ENCODE measurements around the gene LRFN2. TPM values are rescaled to one million over a fixed set of nuclear protein-coding genes. Genes with fewer than 3 reads are reported as not detected.

The LRFN2 gene
- total and polyA plus RNA-seq, 5 donors from 2014 or later = not detected

GRCh38 chr6:40391851-40392517 is 195.2 kb downstream of the LRFN2 start:
- H3K36me3 ChIP-seq (ENCODE audit: control insufficient read depth, insufficient read depth, low read length) = no peaks in the 10 kb centered on the region
- ATAC-seq (ENCODE audit: low read depth in 2 of 2) (no peak), DNase-seq (no peak)
- peaks cover 0 to 14% (median 0%) of the 10 kb centered on the region in 4 donors for H3K4me1 Mint-ChIP-seq
- no peak overlapping the region for H3K27ac Mint-ChIP-seq
- no peaks in the 10 kb centered on the region for H3K36me3 Mint-ChIP-seq
- H3K4me3 Mint-ChIP-seq = no peak overlapping the region
- H3K4me3 ChIP-seq (ENCODE audit: low read depth, low read length) = no peak overlapping the region
- no peaks in the 10 kb centered on the region for H3K4me1 ChIP-seq (ENCODE audit: control insufficient read depth, insufficient read depth, low read length, poor library complexity, severe bottlenecking)
- H3K27me3 ChIP-seq (ENCODE audit: control insufficient read depth, insufficient read depth, low read length) = peaks cover 3% of the 10 kb centered on the region
- H3K9me3 Mint-ChIP-seq = peaks cover 0 to 2% (median 0%) of the 10 kb centered on the region in 7 donors
- H3K27me3 Mint-ChIP-seq = peaks cover 6% of the 10 kb centered on the region
- no peak overlapping the region for H3K27ac ChIP-seq (ENCODE audit: insufficient read depth, low read length, poor library complexity, severe bottlenecking)
- no peaks in the 10 kb centered on the region for H3K9me3 ChIP-seq (ENCODE audit: control insufficient read depth in 2 of 2, low read length in 2 of 2)

- Histone ChIP-seq H3K4me1 (ENCODE audit: control insufficient read depth, insufficient read depth, low read length, poor library complexity, severe bottlenecking) (no peaks in the 10 kb centered on the region), H3K36me3 (ENCODE audit: control insufficient read depth, insufficient read depth, low read length) (no peaks in the 10 kb centered on the region), H3K27ac (ENCODE audit: insufficient read depth, low read length, poor library complexity, severe bottlenecking) (no peak overlapping the region), H3K27me3 (ENCODE audit: control insufficient read depth, insufficient read depth, low read length) (peaks cover 8% of the 10 kb centered on the region), H3K9me3 (ENCODE audit: control insufficient read depth in 2 of 2, low read length in 2 of 2) (no peaks in the 10 kb centered on the region), H3K4me3 (ENCODE audit: low read depth, low read length) (no peak overlapping the region)
- DNase-seq = peak in 1 of 3 donors; percentile 15
- no peak for ATAC-seq (ENCODE audit: low read depth in 2 of 2)
- H3K27me3 Mint-ChIP-seq = peaks cover 6% of the 10 kb centered on the region
- H3K4me3 Mint-ChIP-seq = peak overlapping the region in 1 of 4 donors; percentile 9
- H3K9me3 Mint-ChIP-seq = peaks cover 0 to 2% (median 0%) of the 10 kb centered on the region in 7 donors
- peak overlapping the region in 1 of 3 donors; percentile 42 for H3K27ac Mint-ChIP-seq
- peaks cover 0 to 16% (median 0%) of the 10 kb centered on the region in 4 donors for H3K4me1 Mint-ChIP-seq
- no peaks in the 10 kb centered on the region for H3K36me3 Mint-ChIP-seq
Measured at GRCh38 chr6:40391086-40391485, 196.1 kb downstream of the LRFN2 start.

GRCh38 chr6:40390144-40390800 is 196.9 kb downstream of the LRFN2 start:
- peaks cover 0 to 16% (median 0%) of the 10 kb centered on the region in 4 donors for H3K4me1 Mint-ChIP-seq

GRCh38 chr6:40389254-40389653 is 197.9 kb downstream of the LRFN2 start:
- H3K4me1 Mint-ChIP-seq = peaks cover 0 to 16% (median 0%) of the 10 kb centered on the region in 4 donors

More at GRCh38 chr6:40390144-40390800, 196.9 kb downstream of the LRFN2 start:
- no peak for DNase-seq
- no peaks in the 10 kb centered on the region for H3K4me1 ChIP-seq (ENCODE audit: control insufficient read depth, insufficient read depth, low read length, poor library complexity, severe bottlenecking)
- H3K4me3 Mint-ChIP-seq = no peak overlapping the region
- peaks cover 10% of the 10 kb centered on the region for H3K27me3 ChIP-seq (ENCODE audit: control insufficient read depth, insufficient read depth, low read length)
- H3K4me3 ChIP-seq (ENCODE audit: low read depth, low read length) = no peak overlapping the region
- peaks cover 12% of the 10 kb centered on the region for H3K27me3 Mint-ChIP-seq
- H3K27ac Mint-ChIP-seq = peak overlapping the region in 1 of 3 donors; percentile 38
- H3K27ac ChIP-seq (ENCODE audit: insufficient read depth, low read length, poor library complexity, severe bottlenecking) = no peak overlapping the region
- no peaks in the 10 kb centered on the region for H3K36me3 Mint-ChIP-seq
- no peaks in the 10 kb centered on the region for H3K9me3 ChIP-seq (ENCODE audit: control insufficient read depth in 2 of 2, low read length in 2 of 2)
- ATAC-seq (ENCODE audit: low read depth in 2 of 2) = no peak
- H3K9me3 Mint-ChIP-seq = peaks cover 0 to 2% (median 0%) of the 10 kb centered on the region in 7 donors
- no peaks in the 10 kb centered on the region for H3K36me3 ChIP-seq (ENCODE audit: control insufficient read depth, insufficient read depth, low read length)

GRCh38 chr6:40387871-40388264 is 199.3 kb downstream of the LRFN2 start:
- H3K27ac ChIP-seq (ENCODE audit: insufficient read depth, low read length, poor library complexity, severe bottlenecking) = no peak overlapping the region

More at GRCh38 chr6:40389254-40389653, 197.9 kb downstream of the LRFN2 start:
- H3K27ac ChIP-seq (ENCODE audit: insufficient read depth, low read length, poor library complexity, severe bottlenecking) = no peak overlapping the region
- H3K9me3 ChIP-seq (ENCODE audit: control insufficient read depth in 2 of 2, low read length in 2 of 2) = no peaks in the 10 kb centered on the region
- no peak overlapping the region for H3K4me3 Mint-ChIP-seq
- H3K9me3 Mint-ChIP-seq = peaks cover 0 to 2% (median 0%) of the 10 kb centered on the region in 7 donors
- peaks cover 12% of the 10 kb centered on the region for H3K27me3 ChIP-seq (ENCODE audit: control insufficient read depth, insufficient read depth, low read length)
- no peak overlapping the region for H3K27ac Mint-ChIP-seq
- DNase-seq (peak in 1 of 3 donors; percentile 26), ATAC-seq (ENCODE audit: low read depth in 2 of 2) (no peak)
- H3K4me3 ChIP-seq (ENCODE audit: low read depth, low read length) = no peak overlapping the region
- peaks cover 12% of the 10 kb centered on the region for H3K27me3 Mint-ChIP-seq
- H3K36me3 Mint-ChIP-seq = no peaks in the 10 kb centered on the region
- no peaks in the 10 kb centered on the region for H3K36me3 ChIP-seq (ENCODE audit: control insufficient read depth, insufficient read depth, low read length)
- no peaks in the 10 kb centered on the region for H3K4me1 ChIP-seq (ENCODE audit: control insufficient read depth, insufficient read depth, low read length, poor library complexity, severe bottlenecking)

GRCh38 chr6:40387127-40387870 is 199.9 kb downstream of the LRFN2 start:
- peak in 1 of 3 donors; percentile 17 for DNase-seq
- Mint-ChIP-seq H3K36me3 (no peaks in the 10 kb centered on the region), H3K27me3 (peaks cover 12% of the 10 kb centered on the region), H3K27ac (no peak overlapping the region), H3K9me3 (no peaks in the 10 kb centered on the region), H3K4me1 (peaks cover 0 to 16% (median 0%) of the 10 kb centered on the region in 4 donors), H3K4me3 (no peak overlapping the region)
- no peak for ATAC-seq (ENCODE audit: low read depth in 2 of 2)
- no peaks in the 10 kb centered on the region for H3K36me3 ChIP-seq (ENCODE audit: control insufficient read depth, insufficient read depth, low read length)
- no peaks in the 10 kb centered on the region for H3K9me3 ChIP-seq (ENCODE audit: control insufficient read depth in 2 of 2, low read length in 2 of 2)
- H3K27ac ChIP-seq (ENCODE audit: insufficient read depth, low read length, poor library complexity, severe bottlenecking) = no peak overlapping the region
- no peaks in the 10 kb centered on the region for H3K4me1 ChIP-seq (ENCODE audit: control insufficient read depth, insufficient read depth, low read length, poor library complexity, severe bottlenecking)
- H3K27me3 ChIP-seq (ENCODE audit: control insufficient read depth, insufficient read depth, low read length) = peaks cover 12% of the 10 kb centered on the region
- H3K4me3 ChIP-seq (ENCODE audit: low read depth, low read length) = no peak overlapping the region

More at GRCh38 chr6:40387871-40388264, 199.3 kb downstream of the LRFN2 start:
- no peak overlapping the region for H3K27ac Mint-ChIP-seq
- H3K27me3 ChIP-seq (ENCODE audit: control insufficient read depth, insufficient read depth, low read length) = peaks cover 12% of the 10 kb centered on the region
- no peaks in the 10 kb centered on the region for H3K36me3 ChIP-seq (ENCODE audit: control insufficient read depth, insufficient read depth, low read length)
- ATAC-seq (ENCODE audit: low read depth in 2 of 2) (no peak), DNase-seq (no peak)
- no peaks in the 10 kb centered on the region for H3K9me3 ChIP-seq (ENCODE audit: control insufficient read depth in 2 of 2, low read length in 2 of 2)
- peaks cover 0 to 16% (median 0%) of the 10 kb centered on the region in 4 donors for H3K4me1 Mint-ChIP-seq
- H3K36me3 Mint-ChIP-seq = no peaks in the 10 kb centered on the region
- H3K9me3 Mint-ChIP-seq = no peaks in the 10 kb centered on the region
- H3K27me3 Mint-ChIP-seq = peaks cover 12% of the 10 kb centered on the region
- H3K4me1 ChIP-seq (ENCODE audit: control insufficient read depth, insufficient read depth, low read length, poor library complexity, severe bottlenecking) = no peaks in the 10 kb centered on the region
- H3K4me3 ChIP-seq (ENCODE audit: low read depth, low read length) = no peak overlapping the region
- no peak overlapping the region for H3K4me3 Mint-ChIP-seq

GRCh38 chr6:40386200-40386599 is 201.0 kb downstream of the LRFN2 start:
- Mint-ChIP-seq H3K9me3 (no peaks in the 10 kb centered on the region), H3K27me3 (peaks cover 12% of the 10 kb centered on the region), H3K27ac (no peak overlapping the region), H3K36me3 (no peaks in the 10 kb centered on the region), H3K4me3 (no peak overlapping the region), H3K4me1 (peaks cover 0 to 15% (median 0%) of the 10 kb centered on the region in 4 donors)
- ATAC-seq (ENCODE audit: low read depth in 2 of 2) (no peak), DNase-seq (no peak)
- Histone ChIP-seq H3K4me3 (ENCODE audit: low read depth, low read length) (no peak overlapping the region), H3K27me3 (ENCODE audit: control insufficient read depth, insufficient read depth, low read length) (peaks cover 12% of the 10 kb centered on the region), H3K36me3 (ENCODE audit: control insufficient read depth, insufficient read depth, low read length) (no peaks in the 10 kb centered on the region), H3K27ac (ENCODE audit: insufficient read depth, low read length, poor library complexity, severe bottlenecking) (no peak overlapping the region), H3K4me1 (ENCODE audit: control insufficient read depth, insufficient read depth, low read length, poor library complexity, severe bottlenecking) (no peaks in the 10 kb centered on the region), H3K9me3 (ENCODE audit: control insufficient read depth in 2 of 2, low read length in 2 of 2) (no peaks in the 10 kb centered on the region)
